IPS DF 19.7 (cell line): ENCODE data around the gene NANOG.
A peak's percentile ranks its signal among the peaks of the same experiment; 100 is the strongest.
"Not testable (repeated sequence)": the region's sequence is repeated elsewhere in the genome, so short reads cannot be mapped to it uniquely, and the experiment has no call there.

Experiments
- DNase-seq: peaks from one replicate; pipeline ENCODE4 v3.0.0-alpha.2; 2013; ENCODE audit warnings: low read depth, low spot score

Gene NANOG

GRCh38 chr12:7788884-7789528 is at the start of gene NANOG:
TSS of gene NANOG (plus strand) at chr12:7789402. CDS start at chr12:7789615, 213 bp downstream.
- not testable (repeated sequence) for DNase-seq

- DNase-seq: no peak
Observed at GRCh38 chr12:7747246-7747645, 42.0 kb upstream of the NANOG start, which contains the start of gene CLEC4C. TSS of gene CLEC4C (minus strand) at chr12:7747375. CDS start at chr12:7747348, 27 bp downstream.

GRCh38 chr12:7748852-7749251 is 40.4 kb upstream of the NANOG start:
- no peak for DNase-seq

- no peak for DNase-seq
Observed at GRCh38 chr12:7749442-7749841, 39.8 kb upstream of the NANOG start.

- no peak for DNase-seq
Observed at GRCh38 chr12:7750350-7750749, 38.9 kb upstream of the NANOG start.

GRCh38 chr12:7751394-7751793 is 37.8 kb upstream of the NANOG start:
- no peak for DNase-seq

- DNase-seq: not testable (repeated sequence)
Observed at GRCh38 chr12:7751941-7752922, 37.0 kb upstream of the NANOG start.

- not testable (repeated sequence) for DNase-seq
Observed at GRCh38 chr12:7755668-7756067, 33.5 kb upstream of the NANOG start.

GRCh38 chr12:7756993-7757392 is 32.2 kb upstream of the NANOG start:
- no peak for DNase-seq

- DNase-seq: no peak
Observed at GRCh38 chr12:7758766-7759140, 30.4 kb upstream of the NANOG start.

GRCh38 chr12:7769999-7770398 is 19.2 kb upstream of the NANOG start:
- DNase-seq: no peak

- no peak for DNase-seq
Observed at GRCh38 chr12:7781274-7781673, 7.9 kb upstream of the NANOG start.

- DNase-seq: no peak
Observed at GRCh38 chr12:7782055-7782454, 7.1 kb upstream of the NANOG start.

- not testable (repeated sequence) for DNase-seq
Observed at GRCh38 chr12:7783433-7783832, 5.8 kb upstream of the NANOG start.

- no peak for DNase-seq
Observed at GRCh38 chr12:7784701-7785100, 4.5 kb upstream of the NANOG start.

GRCh38 chr12:7787574-7788293 is 1.5 kb upstream of the NANOG start:
- peak; percentile 80 for DNase-seq

- no peak for DNase-seq
Observed at GRCh38 chr12:7788294-7788660, 925 bp upstream of the NANOG start.

GRCh38 chr12:7793211-7793610 is 4.0 kb downstream of the NANOG start:
- no peak for DNase-seq

- not testable (repeated sequence) for DNase-seq
Observed at GRCh38 chr12:7797269-7797668, 8.1 kb downstream of the NANOG start.

- DNase-seq: no peak
Observed at GRCh38 chr12:7797698-7798398, 8.6 kb downstream of the NANOG start.

- DNase-seq: not testable (repeated sequence)
Observed at GRCh38 chr12:7798750-7799308, 9.6 kb downstream of the NANOG start.
